BJ (cell line): ENCODE measurements around the gene MACF1. TPM values are rescaled to one million over a fixed set of nuclear protein-coding genes. Genes with fewer than 3 reads are reported as not detected.

Experiments
- CTCF ChIA-PET: fragments of 350-600 bp; formaldehyde crosslinking; extraction: SDS; loops from one replicate; lab custom pipeline; 2021; ENCODE audit warnings: antibody characterized with exemption, inconsistent platforms; lab: Yijun Ruan, JAX
- POLR2A ChIA-PET: fragments of 300-600 bp; sonication (Branson Sonifier 250); formaldehyde crosslinking; extraction: SDS; loops from one replicate; lab custom pipeline; 2021; ENCODE audit warnings: antibody characterized with exemption; lab: Charles Lee
- DNase-seq: peaks from one replicate; pipeline ENCODE4 v3.0.0-alpha.2; 2011; ENCODE audit warnings: low read depth
- H3K27me3 ChIP-seq: 2 replicates; pipeline ENCODE4 v1.6.0; 2011; ENCODE audit warnings: low read length; ENCODE audit not compliant: control insufficient read depth, insufficient read depth
- H3K36me3 ChIP-seq: 2 replicates; pipeline ENCODE4 v1.5.1; 2011; ENCODE audit warnings: low read length; ENCODE audit not compliant: control insufficient read depth, insufficient read depth
- H3K4me3 ChIP-seq: 2 replicates; pipeline ENCODE4 v1.5.1; 2011; ENCODE audit warnings: low read depth, mild to moderate bottlenecking, control low read depth, low read length
- CTCF ChIP-seq: IDR thresholded peaks from 2 replicates; pipeline ENCODE4 v1.5.1; 2011; ENCODE audit warnings: low read depth, mild to moderate bottlenecking, control low read depth, inconsistent platforms, low read length, moderate library complexity; ENCODE audit not compliant: insufficient read depth
- polyA plus RNA-seq: library from polyadenylated mRNA; depleted of rRNA; stranded (reverse); fragments of >200 nt; gene quantifications from 2 replicates; pipeline ENCODE4 v1.2.3, GENCODE V29; 2011

Gene MACF1
- polyA plus RNA-seq, 1 experiment: 57.3 TPM

GRCh38 chr1:39481289-39481688 is 276.8 kb downstream of the MACF1 start:
- Histone ChIP-seq H3K36me3 (peaks cover 28% of the 10 kb centered on the region), H3K4me3 (no peak overlapping the region), H3K27me3 (no peaks in the 10 kb centered on the region)
- CTCF ChIA-PET: interaction anchor here (1.1 to 1.4 kb wide), 2 partner anchors 10 to 58 kb away, joined by 3 to 4 read pairs; no protein-coding TSS in a partner anchor
- POLR2A ChIA-PET: no interaction called here
- no peak for DNase-seq
- TF ChIP-seq CTCF: no peak

GRCh38 chr1:39483276-39483675 is 278.8 kb downstream of the MACF1 start:
- CTCF ChIA-PET: no interaction called here
- DNase-seq: no peak

GRCh38 chr1:39484564-39484963 is 280.1 kb downstream of the MACF1 start:
- POLR2A ChIA-PET: no interaction called here
- peaks cover 29% of the 10 kb centered on the region for H3K36me3 ChIP-seq
- CTCF ChIA-PET: no interaction called here

More at GRCh38 chr1:39483276-39483675, 278.8 kb downstream of the MACF1 start:
- POLR2A ChIA-PET: no interaction called here
- Histone ChIP-seq H3K4me3 (no peak overlapping the region), H3K36me3 (peaks cover 31% of the 10 kb centered on the region), H3K27me3 (no peaks in the 10 kb centered on the region)
- TF ChIP-seq CTCF: no peak

GRCh38 chr1:39485046-39485803 is 280.7 kb downstream of the MACF1 start:
- CTCF ChIA-PET: no interaction called here
- POLR2A ChIA-PET: no interaction called here
- H3K36me3 ChIP-seq: peaks cover 27% of the 10 kb centered on the region
- H3K27me3 ChIP-seq: no peaks in the 10 kb centered on the region
- TF ChIP-seq CTCF: no peak
- H3K4me3 ChIP-seq: no peak overlapping the region
- no peak for DNase-seq

More at GRCh38 chr1:39484564-39484963, 280.1 kb downstream of the MACF1 start:
- TF ChIP-seq CTCF: no peak
- Histone ChIP-seq H3K27me3 (no peaks in the 10 kb centered on the region), H3K4me3 (no peak overlapping the region)
- DNase-seq: no peak

GRCh38 chr1:39488012-39488545 is 283.6 kb downstream of the MACF1 start:
- Histone ChIP-seq H3K4me3 (no peak overlapping the region), H3K27me3 (peaks cover 2% of the 10 kb centered on the region), H3K36me3 (peaks cover 19% of the 10 kb centered on the region)
- POLR2A ChIA-PET: interaction anchor here (0.6 kb wide), 1 partner anchor 15 kb away, joined by 3 read pairs; no protein-coding TSS in a partner anchor
- no peak for DNase-seq
- CTCF ChIA-PET: interaction anchor here (0.8 to 1.0 kb wide), 2 partner anchors 13 to 51 kb away, joined by 3 read pairs; no protein-coding TSS in a partner anchor
- no peak for TF ChIP-seq CTCF
